ENCODE measurements around the gene DDX47. TPM values are rescaled to one million over a fixed set of nuclear protein-coding genes. Genes with fewer than 3 reads are reported as not detected.

DDX47 gene
- total RNA-seq, 1 experiment from 2014 or later, result 102 TPM

Small RNAs within 50 kb of the gene (small RNA-seq; reads per million reads assigned to genes)
- gene AC007215.1 (0 reads per million in 2 experiments), gene MIR613 (0 reads per million in 2 experiments)

Other genes with a start within 250 kb of the DDX47 start
- 71.3 and 72.5 TPM in 2 replicates for gene CREBL2, start 201.5 kb upstream of the DDX47 start, total RNA-seq (2014; rRNA removed; shearing (Covaris generic))
- gene GPR19, start 117.2 kb upstream of the DDX47 start, total RNA-seq (2014; rRNA removed; shearing (Covaris generic)), result 20.5 and 22.5 TPM in 2 replicates
- 39.7 and 40.6 TPM in 2 replicates for gene CDKN1B, start 96.0 kb upstream of the DDX47 start, total RNA-seq (2014; rRNA removed; shearing (Covaris generic))
- gene APOLD1, start 27.7 kb upstream of the DDX47 start, total RNA-seq (2014; rRNA removed; shearing (Covaris generic)), result 55.9 and 57.6 TPM in 2 replicates
- 13.9 and 17.6 TPM in 2 replicates for gene GPRC5A, start 78.2 kb downstream of the DDX47 start, total RNA-seq (2014; rRNA removed; shearing (Covaris generic))
- gene GPRC5D, start 138.8 kb downstream of the DDX47 start, total RNA-seq (2014; rRNA removed; shearing (Covaris generic)), result not detected in 2 replicates
- gene HEBP1, start 186.9 kb downstream of the DDX47 start, total RNA-seq (2014; rRNA removed; shearing (Covaris generic)), result 7.8 and 7.9 TPM in 2 replicates
- gene FAM234B, start 231.0 kb downstream of the DDX47 start, total RNA-seq (2014; rRNA removed; shearing (Covaris generic)), result 14.4 and 15.6 TPM in 2 replicates